MCF 10A (cell line): Measurements from ENCODE around the gene TMEM59L. TPM values are rescaled to one million over a fixed set of nuclear protein-coding genes. Genes with fewer than 3 reads are reported as not detected.

Experiments used
- BruUV-seq: library from RNA; stranded (reverse); fragments of 400-500 nt; replicated peaks from 2 replicates; lab custom pipeline; 2021; lab: Mats Ljungman, UMichigan
- CTCF ChIA-PET: fragments of 300-600 bp; sonication (Branson Sonifier 250); formaldehyde crosslinking; extraction: SDS; loops from one replicate; lab custom pipeline; 2021; ENCODE audit warnings: antibody characterized with exemption, inconsistent platforms; lab: Yijun Ruan, JAX
- POLR2A ChIA-PET: fragments of 300-600, 350-650 bp; sonication (Branson Sonifier 250); formaldehyde crosslinking; extraction: SDS; loops from one replicate; lab custom pipeline; 2020; ENCODE audit warnings: antibody characterized with exemption, inconsistent platforms; lab: Yijun Ruan, JAX
- DNase-seq: peaks from one replicate; pipeline ENCODE4 v3.0.0-alpha.2; 2018; ENCODE audit not compliant: unreplicated experiment
- H3K27ac Mint-ChIP-seq: one replicate; pipeline ENCODE4 v1.8.0; 2022; ENCODE audit warnings: mild to moderate bottlenecking, low read depth, mixed read lengths; ENCODE audit not compliant: unreplicated experiment
- H3K27me3 Mint-ChIP-seq: one replicate; pipeline ENCODE4 v1.8.0; 2022; ENCODE audit warnings: mixed read lengths; ENCODE audit not compliant: insufficient read depth, unreplicated experiment
- H3K36me3 Mint-ChIP-seq: one replicate; pipeline ENCODE4 v1.8.0; 2022; ENCODE audit warnings: mild to moderate bottlenecking, moderate library complexity, mixed read lengths; ENCODE audit not compliant: insufficient read depth, unreplicated experiment
- H3K4me1 Mint-ChIP-seq: one replicate; pipeline ENCODE4 v1.8.0; 2022; ENCODE audit warnings: mixed read lengths; ENCODE audit not compliant: insufficient read depth, unreplicated experiment
- H3K4me3 Mint-ChIP-seq: one replicate; pipeline ENCODE4 v1.8.0; 2022; ENCODE audit warnings: mild to moderate bottlenecking, moderate library complexity, mixed read lengths; ENCODE audit not compliant: unreplicated experiment
- H3K9me3 Mint-ChIP-seq: one replicate; pipeline ENCODE4 v1.8.0; 2022; ENCODE audit warnings: mixed read lengths; ENCODE audit not compliant: unreplicated experiment
- intact Hi-C: fragments of 100-400 bp; cut with micrococcal nuclease; formaldehyde crosslinking; loops from 2 replicates; pipeline ENCODE4 v1.14.1; 2022
- total RNA-seq: library from RNA; stranded (reverse); gene quantifications from 2 replicates; pipeline ENCODE4 v1.2.3, GENCODE V29; 2022
- TF ChIP-seq, protein P1 (sequence below): fragments of 200-600 bp; IDR thresholded peaks from one replicate; pipeline ENCODE4 v1.8.0; 2022; ENCODE audit warnings: antibody characterized with exemption, mild to moderate bottlenecking; ENCODE audit not compliant: unreplicated experiment

The TMEM59L gene
- total RNA-seq, 1 experiment from 2014 or later, result 0.33 TPM

- no peak overlapping the region for H3K4me3 Mint-ChIP-seq
- TF ChIP-seq, protein P1, sequence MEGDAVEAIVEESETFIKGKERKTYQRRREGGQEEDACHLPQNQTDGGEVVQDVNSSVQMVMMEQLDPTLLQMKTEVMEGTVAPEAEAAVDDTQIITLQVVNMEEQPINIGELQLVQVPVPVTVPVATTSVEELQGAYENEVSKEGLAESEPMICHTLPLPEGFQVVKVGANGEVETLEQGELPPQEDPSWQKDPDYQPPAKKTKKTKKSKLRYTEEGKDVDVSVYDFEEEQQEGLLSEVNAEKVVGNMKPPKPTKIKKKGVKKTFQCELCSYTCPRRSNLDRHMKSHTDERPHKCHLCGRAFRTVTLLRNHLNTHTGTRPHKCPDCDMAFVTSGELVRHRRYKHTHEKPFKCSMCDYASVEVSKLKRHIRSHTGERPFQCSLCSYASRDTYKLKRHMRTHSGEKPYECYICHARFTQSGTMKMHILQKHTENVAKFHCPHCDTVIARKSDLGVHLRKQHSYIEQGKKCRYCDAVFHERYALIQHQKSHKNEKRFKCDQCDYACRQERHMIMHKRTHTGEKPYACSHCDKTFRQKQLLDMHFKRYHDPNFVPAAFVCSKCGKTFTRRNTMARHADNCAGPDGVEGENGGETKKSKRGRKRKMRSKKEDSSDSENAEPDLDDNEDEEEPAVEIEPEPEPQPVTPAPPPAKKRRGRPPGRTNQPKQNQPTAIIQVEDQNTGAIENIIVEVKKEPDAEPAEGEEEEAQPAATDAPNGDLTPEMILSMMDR, result no peak
- no peaks in the 10 kb centered on the region for H3K9me3 Mint-ChIP-seq
- H3K27ac Mint-ChIP-seq, result no peak overlapping the region
- no TSS peak for BruUV-seq
- intact Hi-C loops, result no loop called here
- ChIA-PET POLR2A (no interaction called here), CTCF (no interaction called here)
- DNase-seq, result no peak
- peaks cover 18% of the 10 kb centered on the region for H3K27me3 Mint-ChIP-seq
- H3K36me3 Mint-ChIP-seq, result peaks cover 11% of the 10 kb centered on the region
- peaks cover 11% of the 10 kb centered on the region for H3K4me1 Mint-ChIP-seq
Observed at GRCh38 chr19:18655173-18655844, 42.6 kb downstream of the TMEM59L start.

DNA sequence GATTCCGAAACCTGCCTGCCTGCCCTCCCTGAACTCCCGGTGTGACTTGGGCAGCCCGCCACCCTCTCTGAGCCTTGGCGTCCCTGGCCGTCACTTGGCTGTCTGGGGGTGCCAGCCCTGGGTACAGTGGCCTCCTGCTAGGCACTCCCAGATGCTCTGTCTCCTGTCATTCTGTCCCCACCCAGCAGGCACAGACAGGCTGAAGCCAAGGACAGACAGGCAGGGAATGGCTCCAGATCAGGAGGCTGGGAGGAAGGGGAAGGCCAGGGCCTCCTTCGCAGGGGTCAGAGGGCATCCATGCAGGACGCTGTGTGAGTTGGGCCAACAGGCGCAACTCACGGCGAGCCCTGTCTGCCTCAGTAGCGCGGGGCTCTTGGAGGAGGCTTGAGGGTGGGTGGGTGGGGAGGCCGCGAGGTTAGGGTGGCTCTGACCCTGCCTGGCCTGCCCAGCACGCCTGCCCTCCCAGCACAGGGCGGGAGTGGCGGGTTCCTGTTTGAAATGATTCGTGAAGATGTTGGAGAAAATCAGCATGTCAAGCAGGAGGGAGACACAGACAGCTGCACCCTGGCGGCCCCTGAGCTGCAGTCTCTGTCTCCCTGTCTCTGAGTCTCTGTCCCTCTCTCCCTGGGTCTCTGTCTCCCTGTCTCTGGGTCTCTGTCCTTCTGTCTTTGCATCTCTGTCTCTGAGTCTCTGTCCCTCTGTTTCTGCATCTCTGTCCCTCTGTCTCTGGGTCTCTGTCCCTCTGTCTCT, 43.8 kb downstream of the TMEM59L start:
- BruUV-seq, result no TSS peak
- TF ChIP-seq, protein P1, result no peak
- DNase-seq, result no peak
- peaks cover 11% of the 10 kb centered on the region for H3K36me3 Mint-ChIP-seq
- ChIA-PET CTCF (no interaction called here), POLR2A (no interaction called here)
- H3K27ac Mint-ChIP-seq, result no peak overlapping the region
- H3K9me3 Mint-ChIP-seq, result no peaks in the 10 kb centered on the region
- H3K27me3 Mint-ChIP-seq, result peaks cover 18% of the 10 kb centered on the region
- H3K4me1 Mint-ChIP-seq, result peaks cover 11% of the 10 kb centered on the region
- no peak overlapping the region for H3K4me3 Mint-ChIP-seq
- intact Hi-C loops, result no loop called here

GRCh38 chr19:18657590-18658365, 45.1 kb downstream of the TMEM59L start:
- Mint-ChIP-seq H3K9me3 (no peaks in the 10 kb centered on the region), H3K36me3 (peaks cover 11% of the 10 kb centered on the region), H3K4me3 (no peak overlapping the region), H3K27me3 (peaks cover 18% of the 10 kb centered on the region), H3K27ac (no peak overlapping the region), H3K4me1 (peaks cover 7% of the 10 kb centered on the region)
- POLR2A ChIA-PET, result no interaction called here
- BruUV-seq, result no TSS peak
- DNase-seq, result no peak
- TF ChIP-seq, protein P1, result no peak
- CTCF ChIA-PET, result no interaction called here
- intact Hi-C loops, result no loop called here

DNA sequence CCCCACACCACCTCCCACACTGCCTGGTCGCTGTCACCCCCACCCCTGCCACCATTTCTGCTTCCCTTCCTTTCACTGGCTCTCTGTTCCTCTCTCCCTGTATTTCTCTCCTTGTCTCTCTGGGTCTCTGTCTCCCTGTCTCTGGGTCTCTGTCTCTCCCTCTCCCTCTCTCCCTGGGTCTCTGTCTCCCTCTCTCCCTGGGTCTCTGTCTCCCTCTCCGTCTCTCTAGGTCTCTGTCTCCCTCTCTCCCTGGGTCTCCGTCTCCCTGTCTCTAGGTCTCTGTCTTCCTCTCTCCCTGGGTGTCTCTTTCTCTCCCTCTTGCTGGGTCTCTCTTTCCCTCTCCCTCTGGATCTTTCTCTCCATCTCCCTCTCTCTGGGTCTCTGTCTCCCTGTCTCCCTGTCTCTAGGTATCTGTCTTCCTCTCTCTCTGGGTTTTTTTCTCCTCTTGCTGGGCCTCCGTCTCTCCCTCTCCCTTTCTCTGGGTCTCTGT, 45.7 kb downstream of the TMEM59L start:
- peaks cover 11% of the 10 kb centered on the region for H3K36me3 Mint-ChIP-seq
- CTCF ChIA-PET, result no interaction called here
- H3K27me3 Mint-ChIP-seq, result peaks cover 18% of the 10 kb centered on the region

More for the DNA sequence above, 45.7 kb downstream of the TMEM59L start:
- DNase-seq, result no peak
- H3K9me3 Mint-ChIP-seq, result no peaks in the 10 kb centered on the region
- H3K27ac Mint-ChIP-seq, result no peak overlapping the region
- no peak overlapping the region for H3K4me3 Mint-ChIP-seq
- no TSS peak for BruUV-seq
- TF ChIP-seq, protein P1, result no peak
- peaks cover 7% of the 10 kb centered on the region for H3K4me1 Mint-ChIP-seq
- intact Hi-C loops, result no loop called here
- POLR2A ChIA-PET, result no interaction called here
